MM.1S (cell line): ENCODE measurements around the gene RAB31.

Experiments
- DNase-seq: peaks from one replicate; pipeline ENCODE4 v3.0.0-alpha.2; 2015
- H2AFZ ChIP-seq: fragments of 300-600 bp; sonication (generic); 2 replicates; pipeline ENCODE4 v1.6.0; 2016; ENCODE audit warnings: antibody characterized with exemption, low read length
- H3F3A ChIP-seq: fragments of 300-600 bp; sonication (generic); 2 replicates; pipeline ENCODE4 v1.6.1; 2016; ENCODE audit warnings: mild to moderate bottlenecking, antibody characterized with exemption, low read length, moderate library complexity, mixed read lengths; ENCODE audit not compliant: insufficient read depth
- H3K27ac ChIP-seq: fragments of 300-600 bp; sonication (generic); 2 replicates; pipeline ENCODE4 v1.5.1; 2016; ENCODE audit warnings: mild to moderate bottlenecking, low read length
- H3K27me3 ChIP-seq: fragments of 300-600 bp; sonication (generic); replicated peaks from 2 replicates; pipeline ENCODE4 v1.6.0; 2016; ENCODE audit warnings: low read length; ENCODE audit not compliant: insufficient read depth
- H3K36me3 ChIP-seq: fragments of 300-600 bp; sonication (generic); replicated peaks from 2 replicates; pipeline ENCODE4 v1.6.1; 2016; ENCODE audit warnings: mild to moderate bottlenecking, low read length, mixed read lengths; ENCODE audit not compliant: insufficient read depth
- H3K4me1 ChIP-seq: fragments of 300-600 bp; sonication (generic); 2 replicates; pipeline ENCODE4 v1.6.1; 2016; ENCODE audit warnings: low read length, mixed read lengths
- H3K4me2 ChIP-seq: fragments of 300-600 bp; sonication (generic); 2 replicates; pipeline ENCODE4 v1.6.0; 2016; ENCODE audit warnings: low read depth, low read length
- H3K4me3 ChIP-seq: fragments of 300-600 bp; sonication (generic); 2 replicates; pipeline ENCODE4 v1.5.1; 2016; ENCODE audit warnings: low read length, mixed read lengths
- H3K79me2 ChIP-seq: fragments of 300-600 bp; sonication (generic); 2 replicates; pipeline ENCODE4 v1.6.1; 2016; ENCODE audit warnings: mixed run types, low read length, mixed read lengths
- H3K9ac ChIP-seq: fragments of 300-600 bp; sonication (generic); 2 replicates; pipeline ENCODE4 v1.6.1; 2016; ENCODE audit warnings: low read length, mixed read lengths
- H3K9me2 ChIP-seq: fragments of 300-600 bp; sonication (generic); replicated peaks from 2 replicates; pipeline ENCODE4 v1.6.1; 2016; ENCODE audit warnings: mild to moderate bottlenecking, low read length, mixed read lengths; ENCODE audit not compliant: insufficient read depth
- H3K9me3 ChIP-seq: fragments of 300-600 bp; sonication (generic); replicated peaks from 2 replicates; pipeline ENCODE4 v1.6.1; 2016; ENCODE audit warnings: mild to moderate bottlenecking, low read length, mixed read lengths; ENCODE audit not compliant: insufficient read depth
- H4K20me1 ChIP-seq: fragments of 300-600 bp; sonication (generic); 2 replicates; pipeline ENCODE4 v1.6.1; 2016; ENCODE audit warnings: mild to moderate bottlenecking, low read length, moderate library complexity, mixed read lengths; ENCODE audit not compliant: insufficient read depth
- EZH2 ChIP-seq: fragments of 300-600 bp; sonication (generic); optimal IDR thresholded peaks from 2 replicates; pipeline ENCODE3; 2017; ENCODE audit warnings: low read depth, mild to moderate bottlenecking, antibody characterized with exemption, low read length, mixed read lengths
- EZH2phosphoT487 ChIP-seq: fragments of 300-600 bp; sonication (generic); IDR thresholded peaks from 2 replicates; pipeline ENCODE4 v1.6.1; 2018; ENCODE audit warnings: antibody characterized with exemption, low read length
- TF ChIP-seq, protein P1 (sequence below): fragments of 300-600 bp; sonication (generic); IDR thresholded peaks from 2 replicates; pipeline ENCODE4 v1.5.1; 2016; ENCODE audit warnings: antibody characterized with exemption, low read length, mixed read lengths

Gene RAB31

DNA sequence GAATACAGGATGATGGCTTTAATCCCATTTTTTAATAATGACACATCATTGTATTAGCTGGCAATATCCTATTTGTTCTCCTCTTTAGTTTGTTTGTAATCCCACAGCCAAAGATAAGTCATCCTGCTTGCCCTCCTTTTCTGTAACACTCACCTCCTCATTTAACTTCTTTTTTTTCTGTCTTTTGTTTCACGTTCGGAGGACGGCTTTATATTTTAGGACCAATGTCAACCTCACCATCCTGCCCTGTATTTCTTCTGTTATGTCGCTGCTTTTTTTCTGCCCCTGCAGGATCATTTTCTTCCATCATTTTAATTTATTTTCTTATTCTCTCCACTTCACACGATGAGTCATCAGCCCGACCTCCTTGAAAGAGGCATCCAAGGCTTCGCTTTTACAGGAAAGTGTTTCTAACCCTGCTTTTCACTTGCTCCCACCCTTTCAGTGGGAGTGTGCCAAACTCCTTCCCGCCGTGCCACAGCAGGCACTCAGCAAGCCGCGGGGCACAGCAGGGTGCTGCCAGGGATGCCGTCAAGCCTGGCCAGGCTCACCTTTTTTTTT lies 11.4 kb downstream of the RAB31 start:
- Histone ChIP-seq H3K27ac (no peak overlapping the region), H3K4me1 (peaks cover 8% of the 10 kb centered on the region; the same call in 1 of the 2 replicates), H3K4me3 (no peak overlapping the region), H3K79me2 (no peaks in the 10 kb centered on the region), H3K9ac (no peak overlapping the region), H2AFZ (no peak overlapping the region), H3F3A (no peaks in the 10 kb centered on the region), H3K9me2 (no peaks in the 10 kb centered on the region), H4K20me1 (no peaks in the 10 kb centered on the region), H3K27me3 (no peaks in the 10 kb centered on the region), H3K36me3 (no peaks in the 10 kb centered on the region), H3K9me3 (no peaks in the 10 kb centered on the region), H3K4me2 (no peak overlapping the region)
- TF ChIP-seq, protein P1, sequence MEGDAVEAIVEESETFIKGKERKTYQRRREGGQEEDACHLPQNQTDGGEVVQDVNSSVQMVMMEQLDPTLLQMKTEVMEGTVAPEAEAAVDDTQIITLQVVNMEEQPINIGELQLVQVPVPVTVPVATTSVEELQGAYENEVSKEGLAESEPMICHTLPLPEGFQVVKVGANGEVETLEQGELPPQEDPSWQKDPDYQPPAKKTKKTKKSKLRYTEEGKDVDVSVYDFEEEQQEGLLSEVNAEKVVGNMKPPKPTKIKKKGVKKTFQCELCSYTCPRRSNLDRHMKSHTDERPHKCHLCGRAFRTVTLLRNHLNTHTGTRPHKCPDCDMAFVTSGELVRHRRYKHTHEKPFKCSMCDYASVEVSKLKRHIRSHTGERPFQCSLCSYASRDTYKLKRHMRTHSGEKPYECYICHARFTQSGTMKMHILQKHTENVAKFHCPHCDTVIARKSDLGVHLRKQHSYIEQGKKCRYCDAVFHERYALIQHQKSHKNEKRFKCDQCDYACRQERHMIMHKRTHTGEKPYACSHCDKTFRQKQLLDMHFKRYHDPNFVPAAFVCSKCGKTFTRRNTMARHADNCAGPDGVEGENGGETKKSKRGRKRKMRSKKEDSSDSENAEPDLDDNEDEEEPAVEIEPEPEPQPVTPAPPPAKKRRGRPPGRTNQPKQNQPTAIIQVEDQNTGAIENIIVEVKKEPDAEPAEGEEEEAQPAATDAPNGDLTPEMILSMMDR = no peak
- TF ChIP-seq EZH2 (no peak), EZH2phosphoT487 (no peak)
- DNase-seq = no peak

DNA sequence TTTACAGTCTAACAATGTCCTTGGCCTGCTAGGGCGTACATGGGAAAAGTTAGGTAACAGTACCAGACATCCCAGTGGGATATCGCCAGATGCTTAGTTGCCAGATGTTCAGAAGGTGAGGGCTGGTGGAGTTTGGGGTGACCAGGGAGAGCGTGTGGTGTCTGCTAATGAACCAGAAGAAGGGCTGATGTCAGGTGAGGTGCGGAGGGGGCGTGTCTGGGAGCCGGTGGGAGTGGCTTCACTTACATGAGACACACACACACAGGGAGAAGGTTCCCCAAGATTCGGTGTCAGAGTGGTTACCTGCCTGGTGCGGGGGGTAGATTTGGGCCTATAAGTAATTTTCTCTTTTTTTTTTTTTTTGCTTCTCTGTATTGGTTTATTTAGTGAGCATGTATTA lies 12.2 kb downstream of the RAB31 start:
- no peaks in the 10 kb centered on the region for H3K9me2 ChIP-seq
- no peak overlapping the region for H3K27ac ChIP-seq
- no peak overlapping the region for H2AFZ ChIP-seq
- H3F3A ChIP-seq = no peaks in the 10 kb centered on the region
- DNase-seq = no peak
- H3K36me3 ChIP-seq = no peaks in the 10 kb centered on the region
- peaks cover 8% of the 10 kb centered on the region; the same call in 1 of the 2 replicates for H3K4me1 ChIP-seq
- no peaks in the 10 kb centered on the region for H3K9me3 ChIP-seq
- H3K4me2 ChIP-seq = no peak overlapping the region
- no peak overlapping the region for H3K9ac ChIP-seq
- no peaks in the 10 kb centered on the region for H3K27me3 ChIP-seq
- H4K20me1 ChIP-seq = no peaks in the 10 kb centered on the region
- H3K4me3 ChIP-seq = no peak overlapping the region
- H3K79me2 ChIP-seq = no peaks in the 10 kb centered on the region
- TF ChIP-seq, protein P1 = no peak
- TF ChIP-seq EZH2phosphoT487 = no peak
- TF ChIP-seq EZH2 = no peak

GRCh38 chr18:9721893-9722550 lies 13.9 kb downstream of the RAB31 start:
- H3K9ac ChIP-seq = no peak overlapping the region
- no peak for DNase-seq
- peaks cover 6% of the 10 kb centered on the region; the same call in 1 of the 2 replicates for H3K4me1 ChIP-seq
- no peaks in the 10 kb centered on the region for H3K9me2 ChIP-seq
- H3K27me3 ChIP-seq = no peaks in the 10 kb centered on the region
- H3K9me3 ChIP-seq = no peaks in the 10 kb centered on the region
- no peak overlapping the region for H3K4me2 ChIP-seq
- TF ChIP-seq, protein P1 = no peak
- TF ChIP-seq EZH2phosphoT487 (no peak), EZH2 (no peak)
- no peak overlapping the region for H2AFZ ChIP-seq
- H4K20me1 ChIP-seq = no peaks in the 10 kb centered on the region
- no peak overlapping the region for H3K4me3 ChIP-seq
- no peaks in the 10 kb centered on the region for H3F3A ChIP-seq
- H3K79me2 ChIP-seq = no peaks in the 10 kb centered on the region
- H3K27ac ChIP-seq = no peak overlapping the region
- H3K36me3 ChIP-seq = no peaks in the 10 kb centered on the region
